Retinal pigment epithelial cell (primary cell): ENCODE measurements around the gene OR2L8.
A peak's percentile ranks its signal among the peaks of the same experiment; 100 is the strongest.

Source experiments
- DNase-seq: peaks from one replicate; pipeline ENCODE4 v3.0.0-alpha.2; 2010; ENCODE audit warnings: low read depth
- H3K4me3 ChIP-seq: 2 replicates; pipeline ENCODE4 v1.5.1; 2011; ENCODE audit warnings: mild to moderate bottlenecking, low read length, control low read depth, moderate library complexity
- TF ChIP-seq, protein P1 (sequence below): conservative IDR thresholded peaks from 2 replicates; pipeline ENCODE4 v1.5.1; 2011; ENCODE audit warnings: low read depth, low read length, control low read depth, inconsistent platforms

The OR2L8 gene

DNA sequence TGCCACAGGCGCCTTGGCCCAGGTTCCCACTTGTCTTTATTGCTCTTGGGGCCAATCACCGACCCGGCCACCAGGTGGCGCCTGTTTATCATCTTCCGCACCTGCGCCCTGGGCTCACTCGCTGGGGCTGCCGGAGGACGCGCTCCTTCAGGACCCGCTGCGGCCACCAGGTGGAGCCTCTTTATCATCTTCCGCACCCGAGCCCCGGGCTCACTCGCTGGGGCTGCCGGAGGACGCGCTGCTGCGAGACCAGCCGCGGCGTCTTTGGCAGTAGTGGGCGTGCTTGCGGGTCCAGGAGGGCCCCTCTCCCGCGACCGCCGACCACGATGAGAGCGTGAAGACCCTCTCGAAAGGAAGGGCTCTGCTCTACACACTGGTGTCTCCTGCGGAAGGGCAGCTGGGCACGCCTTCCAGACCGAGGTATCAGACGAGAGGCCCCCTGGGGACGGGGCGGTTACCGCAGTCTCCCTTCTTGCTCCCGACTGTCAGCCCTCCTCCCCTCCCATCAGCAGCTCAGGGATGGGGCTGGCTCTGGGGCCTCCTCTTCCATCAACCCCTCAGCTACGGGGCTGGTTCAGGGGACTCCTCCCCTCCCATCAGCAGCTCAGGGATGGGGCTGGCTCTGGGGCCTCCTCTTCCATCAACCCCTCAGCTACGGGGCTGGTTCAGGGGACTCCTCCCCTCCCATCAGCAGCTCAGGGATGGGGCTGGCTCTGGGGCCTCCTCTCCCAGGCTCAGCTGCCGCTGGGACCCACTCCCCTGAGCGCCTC is 11.5 kb upstream of the OR2L8 start:
- peak; percentile 19 for DNase-seq
- H3K4me3 ChIP-seq: peak overlapping the region; percentile 62
- TF ChIP-seq, protein P1, sequence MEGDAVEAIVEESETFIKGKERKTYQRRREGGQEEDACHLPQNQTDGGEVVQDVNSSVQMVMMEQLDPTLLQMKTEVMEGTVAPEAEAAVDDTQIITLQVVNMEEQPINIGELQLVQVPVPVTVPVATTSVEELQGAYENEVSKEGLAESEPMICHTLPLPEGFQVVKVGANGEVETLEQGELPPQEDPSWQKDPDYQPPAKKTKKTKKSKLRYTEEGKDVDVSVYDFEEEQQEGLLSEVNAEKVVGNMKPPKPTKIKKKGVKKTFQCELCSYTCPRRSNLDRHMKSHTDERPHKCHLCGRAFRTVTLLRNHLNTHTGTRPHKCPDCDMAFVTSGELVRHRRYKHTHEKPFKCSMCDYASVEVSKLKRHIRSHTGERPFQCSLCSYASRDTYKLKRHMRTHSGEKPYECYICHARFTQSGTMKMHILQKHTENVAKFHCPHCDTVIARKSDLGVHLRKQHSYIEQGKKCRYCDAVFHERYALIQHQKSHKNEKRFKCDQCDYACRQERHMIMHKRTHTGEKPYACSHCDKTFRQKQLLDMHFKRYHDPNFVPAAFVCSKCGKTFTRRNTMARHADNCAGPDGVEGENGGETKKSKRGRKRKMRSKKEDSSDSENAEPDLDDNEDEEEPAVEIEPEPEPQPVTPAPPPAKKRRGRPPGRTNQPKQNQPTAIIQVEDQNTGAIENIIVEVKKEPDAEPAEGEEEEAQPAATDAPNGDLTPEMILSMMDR: peak; percentile 87

DNA sequence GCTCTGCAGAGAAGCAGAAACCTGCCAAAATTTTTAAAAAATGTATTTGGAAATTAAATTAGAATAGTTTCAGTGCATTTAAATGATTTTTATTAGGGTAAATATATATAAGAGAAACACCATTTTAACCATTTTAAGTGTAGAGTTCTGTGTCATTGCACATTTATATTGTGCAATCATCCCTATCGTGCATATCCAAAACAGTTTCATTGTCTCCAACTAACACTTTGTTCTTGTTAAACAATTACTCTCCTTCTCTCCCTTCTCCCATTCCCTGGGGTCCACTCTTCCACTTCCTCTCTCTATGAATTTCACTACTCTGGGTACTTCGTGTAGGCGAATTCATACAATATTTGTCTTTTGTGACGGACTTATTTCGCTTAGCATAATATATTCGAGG is 6.0 kb upstream of the OR2L8 start:
- TF ChIP-seq, protein P1: no peak
- no peak for DNase-seq
- H3K4me3 ChIP-seq: no peak overlapping the region

DNA sequence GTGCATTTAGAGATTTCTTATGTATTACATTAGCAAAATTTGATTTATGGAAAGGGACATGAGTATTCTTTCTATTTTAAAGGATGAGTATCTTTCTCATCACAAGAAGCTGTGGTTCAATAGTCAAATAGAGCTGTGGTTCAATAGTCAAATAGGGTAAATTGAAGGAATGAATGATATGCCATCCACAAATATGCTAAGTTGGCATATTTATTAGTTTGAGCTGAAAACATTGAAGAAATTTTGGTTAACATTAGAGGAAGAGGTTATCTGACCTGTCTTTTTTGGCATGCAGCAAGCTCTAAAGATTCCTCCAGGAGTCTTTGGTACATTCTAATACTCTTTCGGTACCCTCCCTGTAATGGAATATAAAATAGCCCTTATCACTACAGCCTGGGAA is 4.8 kb downstream of the OR2L8 start:
- no peak overlapping the region for H3K4me3 ChIP-seq
- no peak for DNase-seq
- TF ChIP-seq, protein P1: no peak

DNA sequence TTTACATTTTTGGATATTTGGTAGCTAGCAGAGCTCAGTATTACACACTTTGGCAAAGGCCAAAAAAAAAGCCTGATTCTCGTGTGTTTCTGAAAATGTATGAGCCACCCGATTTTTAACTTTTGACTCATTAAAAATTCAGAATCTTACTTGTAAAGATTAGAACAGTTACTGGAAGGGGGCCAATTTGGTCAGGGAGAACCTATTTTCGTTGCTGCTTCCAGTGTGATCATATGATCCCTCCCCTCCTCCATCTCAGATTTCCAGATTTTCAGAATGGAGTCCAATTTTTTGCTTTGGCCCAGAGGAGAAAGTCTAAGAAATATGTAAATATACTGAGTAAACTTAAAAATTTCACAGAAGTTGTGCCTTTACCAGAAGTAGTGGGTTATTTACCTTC is 13.1 kb downstream of the OR2L8 start:
- no peak overlapping the region for H3K4me3 ChIP-seq
- TF ChIP-seq, protein P1: no peak
- no peak for DNase-seq

DNA sequence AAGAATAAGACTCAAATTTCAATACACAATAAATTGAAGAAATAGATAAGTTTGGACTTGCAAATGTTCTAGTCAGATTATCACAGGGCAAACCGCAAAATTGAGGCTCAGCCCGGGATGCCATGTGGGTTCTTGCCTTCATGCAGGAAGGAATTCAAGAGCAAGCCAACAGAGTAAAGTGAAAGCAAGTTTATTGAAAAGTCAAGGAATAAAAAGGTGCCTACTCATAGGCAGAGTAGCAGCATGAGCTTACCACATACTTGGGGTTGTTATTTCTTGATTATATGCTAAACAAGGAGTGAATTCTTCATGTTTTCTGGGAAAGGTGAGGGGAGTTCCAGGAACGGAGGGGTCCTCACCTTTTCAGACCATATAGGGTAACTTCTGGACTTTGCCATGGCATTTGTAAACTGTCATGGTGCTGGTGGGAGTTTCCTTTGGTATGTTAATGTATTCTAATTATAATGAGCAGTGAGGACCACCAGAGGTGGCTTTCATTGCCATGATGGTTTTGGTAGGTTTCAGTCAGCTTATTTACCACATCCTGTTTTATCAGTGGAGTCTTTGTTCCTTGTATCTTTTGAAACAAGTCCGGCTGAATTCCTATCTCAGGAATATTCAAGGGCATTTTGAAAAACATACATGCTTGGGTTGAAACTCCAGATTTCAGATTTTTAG is 14.4 kb downstream of the OR2L8 start:
- DNase-seq: no peak
- no peak overlapping the region for H3K4me3 ChIP-seq
- TF ChIP-seq, protein P1: no peak

DNA sequence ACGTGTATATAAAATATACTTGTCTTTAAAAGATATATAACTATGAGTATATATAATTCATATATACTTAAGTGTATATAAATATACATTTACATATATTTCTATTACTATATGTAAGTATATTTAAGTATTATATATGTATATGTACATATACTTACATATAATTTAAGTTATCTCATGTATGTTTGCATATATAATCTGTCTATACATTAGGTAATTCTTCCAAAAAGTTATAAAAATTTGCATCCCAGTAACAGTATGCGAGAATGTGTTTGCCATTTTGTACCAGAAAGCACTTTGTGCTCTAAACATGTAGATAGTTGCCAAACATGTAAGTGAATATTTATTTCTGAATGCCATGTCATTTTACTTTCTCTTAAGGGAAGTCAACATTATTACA is 16.3 kb downstream of the OR2L8 start, which contains the start of gene OR2AK2:
Gene OR2AK2, plus strand, starts transcription at position 301 of the 400 bp plus-strand sequence. CDS start 144 bp downstream, outside the sequence.
- H3K4me3 ChIP-seq: no peak within 1 kb of the TSS
- DNase-seq: no peak

More for the DNA sequence above, 16.3 kb downstream of the OR2L8 start, which contains the start of gene OR2AK2:
- TF ChIP-seq, protein P1: no peak
